NCI-H1417 (cell line): ENCODE data around the gene MAPKAP1.

Experiments used
- DNase-seq, 3 experiments: peaks; one replicate each; lab custom pipeline; 2025; lab: John Stamatoyannopoulos, UW

Gene MAPKAP1

DNA sequence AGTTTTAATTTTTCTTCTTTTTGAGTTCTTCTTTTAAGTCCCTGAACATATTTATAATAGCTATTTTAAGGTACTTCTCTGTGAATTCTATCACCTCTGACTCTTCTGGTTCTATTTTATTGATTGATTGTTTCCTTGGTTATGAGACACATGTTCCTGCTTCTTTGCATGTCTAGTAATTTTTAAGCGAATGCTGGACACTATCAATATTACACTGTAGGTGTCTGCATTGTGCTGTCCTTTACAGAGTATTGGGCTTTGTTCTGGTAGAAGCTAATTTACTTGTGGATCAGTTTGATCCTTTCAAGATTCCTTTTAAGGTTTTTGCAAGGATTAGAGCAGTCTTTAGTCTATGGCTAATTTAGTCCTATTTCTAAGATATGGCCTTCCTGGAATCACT is 249.7 kb downstream of the MAPKAP1 start:
- no peak for DNase-seq

GRCh38 chr9:125455876-125456275 is 251.1 kb downstream of the MAPKAP1 start:
- no peak for DNase-seq

DNA sequence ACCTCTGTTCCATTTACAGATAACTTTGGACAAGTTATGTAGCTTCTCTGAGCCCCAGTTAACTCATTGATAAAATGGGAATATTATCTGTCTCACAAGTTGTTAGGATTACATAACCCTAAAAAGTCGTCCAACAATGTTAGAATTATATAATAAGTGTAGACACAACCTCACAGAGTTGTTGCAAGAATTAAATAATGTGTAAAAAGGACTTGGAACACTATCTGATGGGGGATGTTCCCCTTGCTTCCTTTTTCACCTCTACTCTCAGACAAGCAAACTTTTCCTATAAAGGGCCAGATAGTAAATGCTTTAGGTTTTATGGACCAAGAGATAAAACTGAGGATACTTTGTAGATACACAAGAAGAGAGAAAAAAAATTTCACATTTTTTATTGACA is 251.9 kb downstream of the MAPKAP1 start:
- no peak for DNase-seq

- no peak for DNase-seq
These were observed 259.7 kb downstream of the MAPKAP1 start for GRCh38 chr9:125447202-125447802.

- DNase-seq, result peak in 1 of 3 experiments; percentile 88
These were observed 260.4 kb downstream of the MAPKAP1 start for GRCh38 chr9:125446561-125447094.

DNA sequence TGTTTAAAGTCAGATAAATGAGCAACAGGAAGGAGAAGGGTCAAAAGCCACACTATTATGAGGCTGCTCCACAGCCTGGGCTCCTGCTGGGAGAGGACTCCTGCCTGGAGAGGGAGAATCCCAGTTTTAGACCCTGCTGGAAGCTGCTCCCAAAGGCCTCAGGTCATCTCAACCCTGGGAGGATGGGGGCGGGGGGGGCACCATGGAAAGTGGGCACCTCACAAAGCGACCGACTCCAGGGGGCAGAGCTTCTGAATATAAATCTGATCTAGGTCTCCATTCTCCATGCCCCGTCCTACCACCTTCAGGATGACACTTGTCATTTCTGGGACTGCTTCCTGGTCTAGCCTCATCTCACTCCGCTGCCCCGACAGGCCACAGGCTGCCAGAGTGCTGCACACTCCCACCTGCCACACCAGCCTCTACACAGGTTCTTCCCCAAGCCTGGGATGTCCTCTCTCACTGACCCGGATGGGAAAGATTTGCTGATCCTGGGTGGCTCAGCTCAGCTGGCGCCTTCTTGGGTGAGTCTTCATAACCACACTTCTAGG is 262.0 kb downstream of the MAPKAP1 start:
- DNase-seq, result no peak

DNA sequence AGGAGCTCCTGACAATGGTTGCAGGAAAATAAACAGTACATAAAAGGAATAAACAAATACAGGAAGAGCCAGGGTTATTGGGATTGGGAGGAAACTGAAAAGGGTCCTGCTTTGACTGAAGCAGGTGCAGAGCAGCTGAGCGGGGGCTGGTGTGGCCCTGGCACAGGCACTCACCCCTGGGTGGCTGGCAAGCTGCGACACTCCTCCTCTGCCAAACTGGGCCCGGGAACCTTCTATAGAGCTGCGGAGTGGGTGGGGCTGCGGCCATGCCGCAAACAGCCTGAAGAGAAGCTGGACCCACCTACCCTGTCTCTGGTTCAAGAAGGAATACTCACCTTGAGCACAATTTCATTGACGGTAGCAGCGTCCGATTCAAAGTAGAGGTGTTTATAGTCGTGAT is 262.8 kb downstream of the MAPKAP1 start:
- DNase-seq, result no peak

DNA sequence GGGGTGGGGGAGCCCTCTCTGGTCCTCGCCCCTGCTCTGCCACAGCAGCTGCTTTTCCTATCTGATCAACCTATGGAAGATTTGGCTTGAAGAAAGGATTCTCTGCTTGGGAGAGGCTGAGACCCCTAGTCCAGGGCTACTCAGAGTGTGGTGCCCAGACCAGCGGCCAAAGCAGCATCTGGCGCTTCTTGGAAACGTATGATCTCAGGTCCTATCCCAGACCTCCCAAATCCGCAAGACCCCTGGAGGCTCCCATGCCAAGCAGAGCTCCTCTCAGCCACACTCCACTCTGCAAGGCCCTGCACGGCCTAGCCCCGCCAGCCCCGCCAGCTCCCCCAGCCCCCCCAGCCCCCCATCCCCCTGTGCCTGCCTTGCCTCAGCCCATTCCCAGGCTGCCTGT is 263.6 kb downstream of the MAPKAP1 start:
- DNase-seq, result no peak

GRCh38 chr9:125442452-125442851 is 264.6 kb downstream of the MAPKAP1 start:
- DNase-seq, result no peak

DNA sequence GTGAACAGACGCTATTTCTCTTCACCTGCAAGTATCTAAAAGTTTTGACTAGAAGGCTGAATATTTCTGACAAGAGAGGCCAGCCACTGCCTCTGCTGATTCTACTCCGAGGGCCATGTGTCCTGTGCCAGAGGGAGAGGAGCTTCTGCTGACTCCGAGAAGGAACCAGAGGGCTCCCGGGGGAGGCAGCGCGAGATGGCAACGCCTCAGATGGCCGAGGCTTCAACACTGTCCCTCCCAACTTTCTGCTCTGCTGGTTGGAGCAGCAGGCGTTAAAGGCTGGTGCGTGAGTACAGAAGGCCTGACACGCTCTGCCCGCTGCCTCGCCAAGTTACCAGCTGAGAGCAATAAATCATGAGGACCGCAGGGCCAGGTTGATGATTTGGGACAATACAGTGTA is 266.6 kb downstream of the MAPKAP1 start:
- DNase-seq, result peak; percentile 46 to 83 (median 50)

DNA sequence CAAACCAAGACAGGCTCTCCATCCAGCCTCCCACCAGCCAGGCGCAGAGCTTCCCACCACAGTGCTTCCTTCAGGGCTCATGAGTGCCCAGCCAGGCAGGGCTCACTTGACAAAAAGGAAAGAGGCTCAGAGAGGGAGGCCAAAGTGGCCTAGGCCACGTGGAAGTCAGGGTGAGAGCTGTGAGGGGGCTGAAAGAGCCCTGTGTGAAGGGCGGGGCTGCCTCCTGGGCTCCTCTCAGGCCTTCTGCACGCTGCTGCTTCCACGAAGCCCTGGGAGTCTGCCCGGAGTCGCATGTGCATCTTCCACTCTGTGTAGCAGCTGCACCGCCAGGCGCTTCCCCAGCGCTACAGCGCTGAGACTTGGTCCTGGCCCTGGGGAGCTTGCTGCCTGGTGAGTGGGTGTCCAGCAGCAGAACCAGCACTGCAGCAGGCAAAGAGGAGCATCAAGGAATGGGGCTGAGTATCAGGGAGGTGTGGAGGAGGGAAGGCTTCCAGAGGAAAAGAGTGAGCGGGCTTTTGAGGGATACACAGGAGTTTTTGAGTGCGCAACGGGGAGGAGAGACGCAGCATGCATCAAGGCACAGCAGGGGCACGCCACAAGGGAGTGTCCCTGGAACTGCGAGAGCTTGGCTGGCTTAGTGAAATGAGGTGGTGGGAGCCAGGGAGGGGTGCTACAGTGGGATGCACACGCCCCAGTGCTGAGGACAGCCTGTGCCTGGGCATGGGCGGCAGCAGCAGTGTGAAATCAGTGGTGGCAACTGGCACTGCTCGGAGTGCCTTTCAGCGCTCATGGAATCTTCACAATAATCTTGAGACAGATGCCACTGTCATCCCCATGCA is 267.4 kb downstream of the MAPKAP1 start:
- no peak for DNase-seq

GRCh38 chr9:125438506-125439433 is 268.2 kb downstream of the MAPKAP1 start:
- DNase-seq, result no peak

GRCh38 chr9:125437771-125438221 is 269.2 kb downstream of the MAPKAP1 start:
- DNase-seq, result peak in 2 of 3 experiments; percentile 11

- DNase-seq, result no peak
These were observed 270.2 kb downstream of the MAPKAP1 start for GRCh38 chr9:125436613-125437443.

- no peak for DNase-seq
These were observed 271.0 kb downstream of the MAPKAP1 start for GRCh38 chr9:125435776-125436612.

GRCh38 chr9:125434986-125435775 is 271.8 kb downstream of the MAPKAP1 start:
- no peak for DNase-seq

- no peak for DNase-seq
These were observed 273.5 kb downstream of the MAPKAP1 start for GRCh38 chr9:125433461-125434011.

DNA sequence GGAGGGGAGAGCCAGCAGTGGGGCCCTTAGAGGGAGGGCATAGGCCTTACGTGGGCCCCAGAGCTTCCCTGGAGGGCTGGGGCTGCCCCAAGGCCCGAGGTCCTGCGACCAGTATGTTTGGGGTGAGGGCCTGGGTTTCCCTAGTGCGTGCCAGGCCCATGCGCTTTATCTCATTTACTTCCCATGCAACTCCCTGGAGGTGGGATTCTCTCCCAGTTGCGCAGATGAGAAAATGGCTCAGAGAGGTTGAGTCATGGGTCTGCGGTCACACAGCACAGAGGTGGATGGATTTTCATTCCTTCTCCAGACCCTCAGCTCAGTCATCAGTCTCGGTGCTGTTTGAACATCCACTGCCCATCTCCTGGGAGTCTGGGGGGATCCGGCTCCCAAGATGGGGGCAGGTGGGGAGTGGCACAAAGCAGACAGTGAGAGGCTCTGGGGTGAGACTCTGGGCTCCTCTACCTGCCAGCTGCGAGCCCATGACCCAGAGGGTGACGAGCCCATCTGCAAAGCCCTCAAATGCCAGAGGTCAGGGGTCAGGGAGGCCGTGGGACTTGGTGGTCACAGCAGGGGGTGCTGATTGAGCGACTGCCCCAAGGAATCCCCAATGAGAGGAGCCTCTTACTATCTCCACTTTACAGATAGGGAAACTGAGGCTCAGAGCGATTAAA is 274.2 kb downstream of the MAPKAP1 start:
- no peak for DNase-seq
